ENCODE data around the gene IGFBP5. TPM values are rescaled to one million over a fixed set of nuclear protein-coding genes. Genes with fewer than 3 reads are reported as not detected.

IGFBP5 gene
- polyA plus RNA-seq, 1 donor from 2014 or later, result 1.6 TPM

DNA sequence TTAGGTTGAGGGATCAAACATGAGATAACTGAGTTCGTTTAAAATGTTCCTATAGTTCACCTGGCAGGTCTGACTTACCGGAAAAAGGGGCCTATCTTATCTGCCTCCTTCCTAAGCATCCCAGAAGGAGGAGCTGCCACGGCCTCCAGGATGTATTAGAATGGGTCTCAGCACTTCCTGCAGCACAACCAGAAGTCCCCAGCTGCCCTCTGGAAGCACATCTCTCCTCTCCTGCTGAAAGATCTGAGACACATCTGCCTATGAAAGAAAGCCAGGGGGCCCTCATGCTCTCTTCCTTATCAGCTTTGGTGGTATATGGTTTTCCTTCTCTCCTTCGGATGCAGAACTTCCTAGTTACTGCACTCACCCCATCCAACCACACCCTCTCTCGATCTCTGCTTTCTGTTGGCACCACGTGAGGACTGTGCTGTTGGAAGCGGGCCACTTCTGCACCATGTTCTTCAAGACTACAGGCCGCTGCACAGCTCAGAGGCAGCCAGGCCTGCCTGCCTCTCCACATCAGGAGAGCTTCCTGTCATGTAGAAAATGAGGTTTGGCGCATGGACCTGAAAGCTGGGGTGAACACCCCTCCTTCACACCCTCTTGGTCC is 6.5 kb downstream of the IGFBP5 start:
- Histone ChIP-seq H3K4me3 (ENCODE audit: low read length) (no peak overlapping the region), H3K4me2 (ENCODE audit: low read length) (no peak overlapping the region), H3K9me2 (ENCODE audit: insufficient read depth, low read length) (no peaks in the 10 kb centered on the region), H2AFZ (ENCODE audit: low read depth, low read length) (no peak overlapping the region), H3F3A (ENCODE audit: insufficient read depth, low read length, poor library complexity, severe bottlenecking) (peaks cover 8% of the 10 kb centered on the region), H3K36me3 (ENCODE audit: insufficient read depth, low read length) (no peaks in the 10 kb centered on the region), H3K27me3 (ENCODE audit: insufficient read depth, low read depth, low read length) (peaks cover 4% of the 10 kb centered on the region), H3K79me2 (replicated peaks; ENCODE audit: insufficient read depth, low read length) (no peaks in the 10 kb centered on the region), H3K9me3 (ENCODE audit: low read length) (no peaks in the 10 kb centered on the region), H4K20me1 (ENCODE audit: insufficient read depth) (no peaks in the 10 kb centered on the region), H3K27ac (ENCODE audit: low read length) (no peak overlapping the region), H3K9ac (ENCODE audit: low read length) (no peak overlapping the region)
- no peak for TF ChIP-seq TAF1 (IDR thresholded peaks at IDR 0.05; ENCODE audit: low read depth)
- TF ChIP-seq, protein P1, sequence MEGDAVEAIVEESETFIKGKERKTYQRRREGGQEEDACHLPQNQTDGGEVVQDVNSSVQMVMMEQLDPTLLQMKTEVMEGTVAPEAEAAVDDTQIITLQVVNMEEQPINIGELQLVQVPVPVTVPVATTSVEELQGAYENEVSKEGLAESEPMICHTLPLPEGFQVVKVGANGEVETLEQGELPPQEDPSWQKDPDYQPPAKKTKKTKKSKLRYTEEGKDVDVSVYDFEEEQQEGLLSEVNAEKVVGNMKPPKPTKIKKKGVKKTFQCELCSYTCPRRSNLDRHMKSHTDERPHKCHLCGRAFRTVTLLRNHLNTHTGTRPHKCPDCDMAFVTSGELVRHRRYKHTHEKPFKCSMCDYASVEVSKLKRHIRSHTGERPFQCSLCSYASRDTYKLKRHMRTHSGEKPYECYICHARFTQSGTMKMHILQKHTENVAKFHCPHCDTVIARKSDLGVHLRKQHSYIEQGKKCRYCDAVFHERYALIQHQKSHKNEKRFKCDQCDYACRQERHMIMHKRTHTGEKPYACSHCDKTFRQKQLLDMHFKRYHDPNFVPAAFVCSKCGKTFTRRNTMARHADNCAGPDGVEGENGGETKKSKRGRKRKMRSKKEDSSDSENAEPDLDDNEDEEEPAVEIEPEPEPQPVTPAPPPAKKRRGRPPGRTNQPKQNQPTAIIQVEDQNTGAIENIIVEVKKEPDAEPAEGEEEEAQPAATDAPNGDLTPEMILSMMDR (IDR thresholded peaks at IDR 0.05; ENCODE audit: poor library complexity, severe bottlenecking), result no peak
- no peak for TF ChIP-seq EZH2 (IDR thresholded peaks at IDR 0.05; ENCODE audit: borderline replicate concordance, insufficient read depth, low read length, poor library complexity, severe bottlenecking)

DNA sequence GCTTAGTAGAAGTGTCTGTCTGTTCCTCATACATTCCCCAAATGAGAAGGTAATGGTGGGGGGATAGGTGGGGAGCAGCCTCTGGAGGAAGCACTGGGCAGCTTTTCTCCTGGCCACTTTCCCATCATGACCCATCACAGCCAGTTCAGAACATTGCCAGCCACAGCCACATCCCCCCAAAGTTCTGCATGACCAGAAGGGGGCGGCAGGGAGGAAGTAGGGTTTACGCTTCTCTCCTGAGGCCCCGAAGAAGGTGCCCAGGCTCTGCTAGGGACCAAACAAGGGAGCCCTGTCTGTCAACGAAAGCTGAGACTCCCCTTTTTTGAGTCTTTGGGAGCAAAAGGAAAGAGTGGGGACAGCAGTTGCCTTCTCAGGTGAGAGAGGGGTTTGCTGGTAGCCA is 7.7 kb downstream of the IGFBP5 start:
- no peaks in the 10 kb centered on the region for H3K36me3 ChIP-seq (ENCODE audit: insufficient read depth, low read length)
- no peak for TF ChIP-seq SMC3 (conservative IDR thresholded peaks at IDR 0.05; ENCODE audit: poor library complexity)
- TF ChIP-seq REST (IDR thresholded peaks at IDR 0.05; ENCODE audit: borderline replicate concordance), result no peak
- TF ChIP-seq, protein P1 (IDR thresholded peaks at IDR 0.05; ENCODE audit: poor library complexity, severe bottlenecking), result no peak
- TF ChIP-seq EZH2 (IDR thresholded peaks at IDR 0.05; ENCODE audit: borderline replicate concordance, insufficient read depth, low read length, poor library complexity, severe bottlenecking), result no peak
- no peak for TF ChIP-seq RAD21 (conservative IDR thresholded peaks at IDR 0.05)
- TF ChIP-seq TAF1 (IDR thresholded peaks at IDR 0.05; ENCODE audit: low read depth), result no peak
- no peak for TF ChIP-seq MXI1 (conservative IDR thresholded peaks at IDR 0.05; ENCODE audit: poor library complexity, severe bottlenecking)
- TF ChIP-seq EP300 (conservative IDR thresholded peaks at IDR 0.05; ENCODE audit: poor library complexity, severe bottlenecking), result no peak
- no peak for TF ChIP-seq POLR2AphosphoS5 (IDR thresholded peaks at IDR 0.05)
- H3K79me2 ChIP-seq (replicated peaks; ENCODE audit: insufficient read depth, low read length), result no peaks in the 10 kb centered on the region
- no peaks in the 10 kb centered on the region for H3K27me3 ChIP-seq (ENCODE audit: insufficient read depth, low read depth, low read length)
- no peaks in the 10 kb centered on the region for H3K9me2 ChIP-seq (ENCODE audit: insufficient read depth, low read length)
- peaks cover 4% of the 10 kb centered on the region for H3F3A ChIP-seq (ENCODE audit: insufficient read depth, low read length, poor library complexity, severe bottlenecking)
- H3K9me3 ChIP-seq (ENCODE audit: low read length), result no peaks in the 10 kb centered on the region
- no peak overlapping the region for H3K4me2 ChIP-seq (ENCODE audit: low read length)
- no peak overlapping the region for H3K9ac ChIP-seq (ENCODE audit: low read length)
- H3K4me3 ChIP-seq (ENCODE audit: low read length), result no peak overlapping the region
- no peaks in the 10 kb centered on the region for H4K20me1 ChIP-seq (ENCODE audit: insufficient read depth)
- H2AFZ ChIP-seq (ENCODE audit: low read depth, low read length), result no peak overlapping the region
- H3K27ac ChIP-seq (ENCODE audit: low read length), result no peak overlapping the region
